Activated T-cell treated with anti-CD3 and anti-CD28 coated beads, Interleukin-2, amount 50 U/mL, for 1 hour (primary cell): ENCODE results near the gene CD72.
A peak's percentile ranks its signal among the peaks of the same experiment; 100 is the strongest.

Source experiments
- DNase-seq: peaks from one replicate; pipeline ENCODE4 v3.0.0-alpha.2; 2020

The CD72 gene

GRCh38 chr9:35618325-35618727, at the start of gene CD72:
TSS of gene CD72 (minus strand) at chr9:35618413. CDS start at chr9:35618303, 110 bp downstream.
- no peak for DNase-seq

GRCh38 chr9:35667939-35668338, 49.7 kb upstream of the CD72 start:
- no peak for DNase-seq

- no peak for DNase-seq
Observed at GRCh38 chr9:35666549-35666948, 48.3 kb upstream of the CD72 start.

- DNase-seq: no peak
Observed at GRCh38 chr9:35666045-35666444, 47.8 kb upstream of the CD72 start.

GRCh38 chr9:35665471-35665818, 47.2 kb upstream of the CD72 start:
- no peak for DNase-seq

GRCh38 chr9:35664531-35665470, 46.6 kb upstream of the CD72 start, which contains the start of gene ARHGEF39:
TSS of gene ARHGEF39 (minus strand) at chr9:35665195. CDS start at chr9:35665169, 26 bp downstream.
- DNase-seq: peak; percentile 62

GRCh38 chr9:35662437-35662836, 44.2 kb upstream of the CD72 start:
- no peak for DNase-seq

- peak; percentile 47 for DNase-seq
Observed at GRCh38 chr9:35661756-35662350, 43.6 kb upstream of the CD72 start.

GRCh38 chr9:35660966-35661415, 42.8 kb upstream of the CD72 start:
- no peak for DNase-seq

GRCh38 chr9:35659340-35659739, 41.1 kb upstream of the CD72 start:
- DNase-seq: no peak

GRCh38 chr9:35658968-35659220, 40.7 kb upstream of the CD72 start:
- DNase-seq: no peak

- peak; percentile 87 for DNase-seq
Observed at GRCh38 chr9:35658137-35658967, 40.1 kb upstream of the CD72 start, which contains the start of gene CCDC107. TSS of gene CCDC107 (plus strand) at chr9:35658292. CDS start at chr9:35658380, 88 bp downstream.

GRCh38 chr9:35657546-35658136, 39.4 kb upstream of the CD72 start, which contains the start of gene RMRP:
TSS of gene RMRP (minus strand) at chr9:35658019.
- peak; percentile 86 for DNase-seq

GRCh38 chr9:35656831-35657545, 38.8 kb upstream of the CD72 start:
- DNase-seq: no peak

GRCh38 chr9:35656348-35656747, 38.1 kb upstream of the CD72 start:
- no peak for DNase-seq

GRCh38 chr9:35653611-35654010, 35.4 kb upstream of the CD72 start:
- DNase-seq: no peak

- no peak for DNase-seq
Observed at GRCh38 chr9:35652829-35653209, 34.6 kb upstream of the CD72 start.

GRCh38 chr9:35651956-35652828, 34.0 kb upstream of the CD72 start:
- no peak for DNase-seq

GRCh38 chr9:35650341-35651158, 32.3 kb upstream of the CD72 start, which contains the start of gene SIT1:
TSS of gene SIT1 (minus strand) at chr9:35650931. CDS start at chr9:35650853, 78 bp downstream.
- DNase-seq: no peak
